Measurements from ENCODE around the gene ZFYVE21. TPM values are rescaled to one million over a fixed set of nuclear protein-coding genes. Genes with fewer than 3 reads are reported as not detected.

ZFYVE21 gene
- total RNA-seq, 1 experiment from 2014 or later = 45.7 TPM

GRCh38 chr14:103733651-103734050, 18.0 kb downstream of the ZFYVE21 start:
- BruUV-seq (replicated peaks) = no TSS peak
- no peak for DNase-seq
- H3K27ac Mint-ChIP-seq (ENCODE audit: unreplicated experiment) = no peak overlapping the region
- H3K36me3 Mint-ChIP-seq (ENCODE audit: insufficient read depth, unreplicated experiment) = peaks cover 47% of the 10 kb centered on the region
- CTCF ChIA-PET = no interaction called here
- H3K4me1 Mint-ChIP-seq (ENCODE audit: low read depth, unreplicated experiment) = no peaks in the 10 kb centered on the region
- H3K27me3 Mint-ChIP-seq (ENCODE audit: unreplicated experiment) = no peaks in the 10 kb centered on the region
- intact Hi-C loops (cut with micrococcal nuclease; ENCODE audit: unreplicated experiment) = no loop called here
- H3K9me3 Mint-ChIP-seq (ENCODE audit: low read depth, unreplicated experiment) = no peaks in the 10 kb centered on the region
- no peak for TF ChIP-seq CTCF (IDR thresholded peaks at IDR 0.05; ENCODE audit: unreplicated experiment)
- no peak overlapping the region for H3K4me3 Mint-ChIP-seq (ENCODE audit: low read depth, unreplicated experiment)

GRCh38 chr14:103734081-103734888, 18.7 kb downstream of the ZFYVE21 start:
- no peak for TF ChIP-seq CTCF (IDR thresholded peaks at IDR 0.05; ENCODE audit: unreplicated experiment)
- Mint-ChIP-seq H3K36me3 (ENCODE audit: insufficient read depth, unreplicated experiment) (peaks cover 47% of the 10 kb centered on the region), H3K9me3 (ENCODE audit: low read depth, unreplicated experiment) (no peaks in the 10 kb centered on the region), H3K4me1 (ENCODE audit: low read depth, unreplicated experiment) (no peaks in the 10 kb centered on the region), H3K4me3 (ENCODE audit: low read depth, unreplicated experiment) (no peak overlapping the region), H3K27me3 (ENCODE audit: unreplicated experiment) (no peaks in the 10 kb centered on the region), H3K27ac (ENCODE audit: unreplicated experiment) (no peak overlapping the region)
- BruUV-seq (replicated peaks) = no TSS peak
- DNase-seq = no peak
- intact Hi-C loops (cut with micrococcal nuclease; ENCODE audit: unreplicated experiment) = no loop called here
- CTCF ChIA-PET = no interaction called here

GRCh38 chr14:103735022-103735421, 19.4 kb downstream of the ZFYVE21 start:
- Mint-ChIP-seq H3K4me3 (ENCODE audit: low read depth, unreplicated experiment) (no peak overlapping the region), H3K27ac (ENCODE audit: unreplicated experiment) (no peak overlapping the region), H3K27me3 (ENCODE audit: unreplicated experiment) (no peaks in the 10 kb centered on the region), H3K36me3 (ENCODE audit: insufficient read depth, unreplicated experiment) (peaks cover 43% of the 10 kb centered on the region), H3K4me1 (ENCODE audit: low read depth, unreplicated experiment) (no peaks in the 10 kb centered on the region), H3K9me3 (ENCODE audit: low read depth, unreplicated experiment) (no peaks in the 10 kb centered on the region)
- no TSS peak for BruUV-seq (replicated peaks)
- CTCF ChIA-PET = no interaction called here
- no peak for DNase-seq
- TF ChIP-seq CTCF (IDR thresholded peaks at IDR 0.05; ENCODE audit: unreplicated experiment) = no peak
- intact Hi-C loops (cut with micrococcal nuclease; ENCODE audit: unreplicated experiment) = no loop called here

- Mint-ChIP-seq H3K27me3 (ENCODE audit: unreplicated experiment) (no peaks in the 10 kb centered on the region), H3K9me3 (ENCODE audit: low read depth, unreplicated experiment) (no peaks in the 10 kb centered on the region), H3K4me3 (ENCODE audit: low read depth, unreplicated experiment) (no peak overlapping the region), H3K36me3 (ENCODE audit: insufficient read depth, unreplicated experiment) (peaks cover 39% of the 10 kb centered on the region), H3K27ac (ENCODE audit: unreplicated experiment) (no peak overlapping the region), H3K4me1 (ENCODE audit: low read depth, unreplicated experiment) (no peaks in the 10 kb centered on the region)
- TF ChIP-seq CTCF (IDR thresholded peaks at IDR 0.05; ENCODE audit: unreplicated experiment) = no peak
- CTCF ChIA-PET = no interaction called here
- intact Hi-C loops (cut with micrococcal nuclease; ENCODE audit: unreplicated experiment) = no loop called here
- no TSS peak for BruUV-seq (replicated peaks)
- DNase-seq = no peak
Observed at GRCh38 chr14:103735439-103735814, 19.8 kb downstream of the ZFYVE21 start.
